ENCODE measurements around the gene PLCG1.

PLCG1 gene

GRCh38 chr20:41173791-41174341 is 36.5 kb downstream of the PLCG1 start:
- TF ChIP-seq TAF1 (IDR thresholded peaks at IDR 0.05; ENCODE audit: borderline replicate concordance, insufficient read depth, low read length) (no peak), SIN3A (IDR thresholded peaks at IDR 0.05; ENCODE audit: borderline replicate concordance, insufficient read depth, low read length) (no peak), POLR2AphosphoS5 (IDR thresholded peaks at IDR 0.05; ENCODE audit: low read depth, low read length) (no peak), FOXP2 (optimal IDR thresholded peaks at IDR 0.05; ENCODE audit: borderline replicate concordance, extremely low read depth, extremely low read length, insufficient read depth) (no peak)
- TF ChIP-seq, protein P1, sequence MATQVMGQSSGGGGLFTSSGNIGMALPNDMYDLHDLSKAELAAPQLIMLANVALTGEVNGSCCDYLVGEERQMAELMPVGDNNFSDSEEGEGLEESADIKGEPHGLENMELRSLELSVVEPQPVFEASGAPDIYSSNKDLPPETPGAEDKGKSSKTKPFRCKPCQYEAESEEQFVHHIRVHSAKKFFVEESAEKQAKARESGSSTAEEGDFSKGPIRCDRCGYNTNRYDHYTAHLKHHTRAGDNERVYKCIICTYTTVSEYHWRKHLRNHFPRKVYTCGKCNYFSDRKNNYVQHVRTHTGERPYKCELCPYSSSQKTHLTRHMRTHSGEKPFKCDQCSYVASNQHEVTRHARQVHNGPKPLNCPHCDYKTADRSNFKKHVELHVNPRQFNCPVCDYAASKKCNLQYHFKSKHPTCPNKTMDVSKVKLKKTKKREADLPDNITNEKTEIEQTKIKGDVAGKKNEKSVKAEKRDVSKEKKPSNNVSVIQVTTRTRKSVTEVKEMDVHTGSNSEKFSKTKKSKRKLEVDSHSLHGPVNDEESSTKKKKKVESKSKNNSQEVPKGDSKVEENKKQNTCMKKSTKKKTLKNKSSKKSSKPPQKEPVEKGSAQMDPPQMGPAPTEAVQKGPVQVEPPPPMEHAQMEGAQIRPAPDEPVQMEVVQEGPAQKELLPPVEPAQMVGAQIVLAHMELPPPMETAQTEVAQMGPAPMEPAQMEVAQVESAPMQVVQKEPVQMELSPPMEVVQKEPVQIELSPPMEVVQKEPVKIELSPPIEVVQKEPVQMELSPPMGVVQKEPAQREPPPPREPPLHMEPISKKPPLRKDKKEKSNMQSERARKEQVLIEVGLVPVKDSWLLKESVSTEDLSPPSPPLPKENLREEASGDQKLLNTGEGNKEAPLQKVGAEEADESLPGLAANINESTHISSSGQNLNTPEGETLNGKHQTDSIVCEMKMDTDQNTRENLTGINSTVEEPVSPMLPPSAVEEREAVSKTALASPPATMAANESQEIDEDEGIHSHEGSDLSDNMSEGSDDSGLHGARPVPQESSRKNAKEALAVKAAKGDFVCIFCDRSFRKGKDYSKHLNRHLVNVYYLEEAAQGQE (IDR thresholded peaks at IDR 0.05; ENCODE audit: insufficient read depth in 1 of 2, low read depth in 2 of 2, low read length in 2 of 2), result no peak

GRCh38 chr20:41174373-41174772 is 37.0 kb downstream of the PLCG1 start:
- TF ChIP-seq TAF1 (IDR thresholded peaks at IDR 0.05; ENCODE audit: borderline replicate concordance, insufficient read depth, low read length) (no peak), POLR2AphosphoS5 (IDR thresholded peaks at IDR 0.05; ENCODE audit: low read depth, low read length) (no peak), SIN3A (IDR thresholded peaks at IDR 0.05; ENCODE audit: borderline replicate concordance, insufficient read depth, low read length) (no peak), FOXP2 (optimal IDR thresholded peaks at IDR 0.05; ENCODE audit: borderline replicate concordance, extremely low read depth, extremely low read length, insufficient read depth) (no peak)
- TF ChIP-seq, protein P1 (IDR thresholded peaks at IDR 0.05; ENCODE audit: insufficient read depth in 1 of 2, low read depth in 2 of 2, low read length in 2 of 2), result no peak

DNA sequence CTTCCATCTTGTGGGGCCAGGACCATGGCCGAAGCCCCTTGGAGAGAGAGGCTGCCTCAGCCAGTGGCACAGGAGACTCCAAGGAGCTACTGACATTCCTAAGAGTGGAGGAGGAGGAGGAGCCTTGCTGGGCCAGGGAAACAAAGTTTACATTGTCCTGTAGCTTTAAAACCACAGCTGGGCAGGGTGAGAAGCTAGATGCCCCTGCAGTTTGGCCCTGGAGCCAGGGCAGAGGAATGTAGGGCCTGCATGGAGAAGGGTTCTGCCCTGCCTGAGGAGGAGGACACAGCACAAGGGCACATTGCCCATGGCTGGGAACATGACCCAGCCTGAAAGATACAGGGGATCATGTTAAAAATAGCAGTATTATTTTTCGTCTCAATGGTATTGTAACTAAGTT is 37.4 kb downstream of the PLCG1 start:
- TF ChIP-seq TAF1 (IDR thresholded peaks at IDR 0.05; ENCODE audit: borderline replicate concordance, insufficient read depth, low read length) (no peak), FOXP2 (optimal IDR thresholded peaks at IDR 0.05; ENCODE audit: borderline replicate concordance, extremely low read depth, extremely low read length, insufficient read depth) (no peak), SIN3A (IDR thresholded peaks at IDR 0.05; ENCODE audit: borderline replicate concordance, insufficient read depth, low read length) (no peak), POLR2AphosphoS5 (IDR thresholded peaks at IDR 0.05; ENCODE audit: low read depth, low read length) (no peak)
- TF ChIP-seq, protein P1 (IDR thresholded peaks at IDR 0.05; ENCODE audit: insufficient read depth in 1 of 2, low read depth in 2 of 2, low read length in 2 of 2), result no peak

- TF ChIP-seq SIN3A (IDR thresholded peaks at IDR 0.05; ENCODE audit: borderline replicate concordance, insufficient read depth, low read length), result no peak
- TF ChIP-seq POLR2AphosphoS5 (IDR thresholded peaks at IDR 0.05; ENCODE audit: low read depth, low read length), result no peak
- TF ChIP-seq, protein P1 (IDR thresholded peaks at IDR 0.05; ENCODE audit: insufficient read depth in 1 of 2, low read depth in 2 of 2, low read length in 2 of 2), result no peak
- TF ChIP-seq FOXP2 (optimal IDR thresholded peaks at IDR 0.05; ENCODE audit: borderline replicate concordance, extremely low read depth, extremely low read length, insufficient read depth), result no peak
- TF ChIP-seq TAF1 (IDR thresholded peaks at IDR 0.05; ENCODE audit: borderline replicate concordance, insufficient read depth, low read length), result no peak
Observed at GRCh38 chr20:41175201-41175651, 37.9 kb downstream of the PLCG1 start.
